Hippocampal formation (tissue), 2 donors: ENCODE results near the gene TBL1Y.
"Not testable (repeated sequence)": the region's sequence is repeated elsewhere in the genome, so short reads cannot be mapped to it uniquely, and the experiment has no call there.

Experiments
- DNase-seq, 2 donors: peaks; one replicate each; lab custom pipeline; 2025; lab: John Stamatoyannopoulos, UW

Gene TBL1Y

GRCh38 chrY:6972271-6972887 lies 61.9 kb downstream of the TBL1Y start:
- DNase-seq = no peak

DNA sequence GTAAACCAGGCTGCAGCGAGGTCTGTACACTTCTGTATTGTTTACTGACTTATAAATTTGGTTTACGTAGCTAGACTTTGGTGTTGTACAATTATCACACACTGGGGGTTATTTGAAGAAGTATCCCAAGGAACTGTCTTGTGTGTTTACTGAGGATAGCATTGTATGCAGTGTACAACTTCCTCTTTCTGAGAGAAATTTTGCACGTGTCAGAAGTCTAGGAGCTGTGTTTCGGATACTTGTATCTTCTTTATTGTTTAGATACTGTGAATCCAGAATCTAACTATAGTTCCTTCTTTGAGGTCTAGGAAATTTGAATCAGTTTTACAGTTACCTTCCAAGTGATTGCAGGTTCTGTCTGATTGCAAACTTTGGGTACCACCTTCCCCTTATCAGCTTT lies 64.5 kb downstream of the TBL1Y start:
- DNase-seq = no peak

- DNase-seq = no peak
Measured at GRCh38 chrY:6977783-6978182, 67.3 kb downstream of the TBL1Y start.

DNA sequence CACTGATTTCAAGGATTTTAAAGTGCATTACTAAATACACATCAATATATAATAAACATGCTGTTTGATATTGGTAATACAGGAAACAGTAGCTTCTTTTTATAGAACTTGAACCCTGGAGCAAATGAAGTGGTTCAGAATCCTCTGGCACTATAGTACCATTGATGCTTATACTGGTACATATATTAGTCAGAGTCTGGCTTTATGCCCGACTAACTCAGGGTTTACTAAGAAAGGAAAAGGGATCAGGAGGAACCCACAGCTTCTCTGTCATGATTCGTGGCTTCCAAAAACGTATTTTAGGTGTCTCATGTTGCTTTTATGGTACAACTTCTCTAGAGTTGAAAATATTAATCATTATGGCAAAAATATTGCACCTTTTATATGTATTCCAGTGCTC lies 72.7 kb downstream of the TBL1Y start:
- DNase-seq = no peak

DNA sequence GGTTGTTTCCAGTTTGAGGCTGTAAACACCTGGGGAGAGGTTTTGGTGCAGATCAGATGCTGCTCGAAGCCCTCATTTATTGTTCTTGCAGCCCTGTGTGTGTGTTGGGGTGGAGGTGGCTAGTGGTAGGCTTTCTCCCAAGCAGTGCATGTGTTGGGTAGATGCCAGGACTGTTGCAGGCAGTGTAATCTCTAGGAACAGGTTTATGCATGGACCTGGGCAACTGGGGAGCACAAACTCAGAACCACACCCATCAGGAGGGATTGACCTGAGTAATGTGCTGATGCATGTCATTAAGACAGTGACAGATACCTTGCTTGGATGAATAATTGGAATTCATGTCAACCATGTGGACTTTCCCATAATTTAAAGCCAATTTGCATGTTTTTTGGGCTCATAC lies 77.3 kb downstream of the TBL1Y start:
- no peak for DNase-seq

DNA sequence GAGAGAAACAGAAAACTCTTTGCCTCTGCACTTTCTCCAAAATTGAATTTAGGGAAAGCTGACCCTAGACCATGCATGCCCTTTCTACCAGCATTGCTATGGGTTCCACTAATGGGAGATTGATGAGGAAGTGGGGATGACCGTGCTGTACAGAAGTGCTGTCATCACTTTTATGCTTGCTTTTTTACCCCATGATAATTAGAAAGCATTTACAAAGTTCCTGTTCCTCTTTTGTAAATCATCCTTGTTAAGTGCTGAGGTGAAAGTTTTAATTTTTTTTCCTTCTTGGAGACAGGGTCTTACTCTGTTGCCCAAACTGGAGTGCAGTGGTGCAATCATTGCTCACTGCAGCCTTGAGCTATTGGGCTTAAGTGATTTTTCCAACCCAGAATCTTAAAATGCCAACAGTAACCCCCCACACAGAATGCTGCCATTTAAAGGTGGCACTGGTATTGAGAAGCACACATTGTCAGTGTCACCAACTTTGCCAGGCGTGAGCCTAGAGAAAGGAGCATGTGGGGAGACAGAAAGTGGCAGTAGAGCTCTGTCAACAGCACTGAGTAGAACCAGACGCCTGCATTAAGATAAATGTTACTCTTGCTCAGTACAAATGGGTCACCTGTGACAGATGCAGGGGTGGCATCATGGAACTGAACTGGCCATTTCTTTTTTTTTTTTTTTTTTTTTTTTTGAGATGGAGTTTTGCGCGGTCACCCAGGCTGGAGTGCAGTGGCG lies 79.6 kb downstream of the TBL1Y start:
- no peak for DNase-seq

DNA sequence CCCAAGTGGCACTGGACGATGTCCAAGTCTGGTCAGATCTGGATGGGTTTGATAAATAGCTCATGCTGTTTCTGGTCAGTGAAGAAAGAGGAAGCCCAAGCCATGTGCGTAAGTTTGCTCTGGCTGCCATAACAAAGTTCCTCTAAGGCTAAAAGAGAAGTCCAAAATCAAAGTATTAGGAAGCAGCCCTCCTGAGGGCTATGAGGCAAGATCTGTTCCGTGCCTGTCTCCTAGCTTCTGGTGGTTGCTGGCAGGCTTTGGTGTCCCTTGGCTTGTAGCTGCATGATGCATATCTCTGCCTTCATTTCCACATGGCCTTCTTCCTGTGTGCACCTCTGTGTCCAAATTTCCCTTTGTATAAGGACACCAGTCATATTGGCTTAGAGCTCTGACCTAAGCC lies 81.5 kb downstream of the TBL1Y start:
- peak in 1 of 2 donors; percentile 0 for DNase-seq

DNA sequence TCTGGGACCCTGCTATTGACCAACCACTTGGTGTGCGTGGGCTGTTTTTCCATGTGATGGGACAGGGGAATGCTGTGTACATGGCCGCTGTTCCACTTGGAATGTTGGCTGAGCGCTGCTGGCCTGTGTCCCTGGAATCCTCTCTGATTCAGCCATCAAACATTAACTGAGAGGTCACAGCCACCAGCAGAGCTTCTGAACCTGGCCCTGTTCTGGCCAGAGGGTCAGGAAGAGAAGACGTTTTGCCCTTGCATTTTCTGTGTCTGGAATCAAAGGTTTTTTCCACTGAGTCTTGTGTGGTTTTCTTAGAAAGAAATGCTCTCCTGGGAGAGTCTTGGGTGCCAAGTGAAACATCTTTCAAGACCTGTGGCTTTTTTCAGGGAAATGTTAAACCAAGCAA lies 85.5 kb downstream of the TBL1Y start:
- no peak for DNase-seq

- DNase-seq = no peak
Measured at GRCh38 chrY:6997503-6998066, 87.1 kb downstream of the TBL1Y start.

GRCh38 chrY:6999905-7000304 lies 89.4 kb downstream of the TBL1Y start:
- no peak for DNase-seq

GRCh38 chrY:7002581-7002980 lies 92.1 kb downstream of the TBL1Y start:
- DNase-seq = no peak

- DNase-seq = no peak
Measured at GRCh38 chrY:7007911-7008310, 97.4 kb downstream of the TBL1Y start.

GRCh38 chrY:7008578-7009355 lies 98.3 kb downstream of the TBL1Y start:
- no peak for DNase-seq

GRCh38 chrY:7013051-7013450 lies 102.6 kb downstream of the TBL1Y start:
- no peak for DNase-seq

DNA sequence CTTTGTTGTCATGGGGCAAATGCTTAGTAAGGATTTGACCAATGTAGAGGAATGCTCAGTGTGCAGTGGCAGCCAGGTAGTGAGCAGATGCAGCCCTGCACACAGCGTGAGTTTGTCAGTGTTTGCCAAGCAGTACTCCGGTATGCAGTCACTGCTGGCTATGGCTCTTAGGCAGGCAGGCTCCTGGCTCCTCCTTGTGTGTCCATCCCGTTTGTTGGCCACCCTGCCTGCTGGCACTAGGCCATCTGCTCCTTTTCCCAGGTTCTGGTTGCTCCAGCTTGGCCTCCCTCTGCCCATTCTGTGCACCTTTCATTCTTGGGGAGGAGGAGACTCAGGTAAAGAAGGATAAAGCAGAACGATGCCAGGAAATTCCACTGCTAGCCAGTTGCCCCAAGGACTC lies 106.0 kb downstream of the TBL1Y start:
- DNase-seq = no peak

- no peak for DNase-seq
Measured at GRCh38 chrY:7017244-7018080, 107.0 kb downstream of the TBL1Y start.

GRCh38 chrY:7039037-7039436 lies 128.5 kb downstream of the TBL1Y start:
- DNase-seq = no peak

DNA sequence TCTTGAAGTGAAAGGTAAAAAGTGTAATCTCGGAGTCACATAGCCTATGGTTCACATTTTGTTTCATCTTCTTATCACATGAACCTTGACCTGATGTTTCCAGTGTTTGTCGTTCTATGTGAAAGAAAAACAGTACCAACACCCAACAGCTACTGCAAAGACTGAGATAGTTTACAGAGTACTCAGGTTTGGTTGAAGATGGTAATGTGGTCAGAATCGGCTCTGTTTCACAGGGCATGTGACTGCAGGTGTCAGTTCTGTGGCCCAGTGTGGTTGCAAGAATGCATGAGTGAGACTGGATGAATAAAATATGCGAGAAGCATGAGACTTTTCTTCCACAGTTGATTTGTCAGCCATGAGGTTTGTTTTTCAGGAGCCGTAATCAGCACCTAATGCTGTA lies 130.2 kb downstream of the TBL1Y start:
- DNase-seq = no peak

GRCh38 chrY:7041983-7042382 lies 131.5 kb downstream of the TBL1Y start:
- DNase-seq = no peak

GRCh38 chrY:7052461-7052860 lies 142.0 kb downstream of the TBL1Y start:
- DNase-seq = not testable (repeated sequence)

DNA sequence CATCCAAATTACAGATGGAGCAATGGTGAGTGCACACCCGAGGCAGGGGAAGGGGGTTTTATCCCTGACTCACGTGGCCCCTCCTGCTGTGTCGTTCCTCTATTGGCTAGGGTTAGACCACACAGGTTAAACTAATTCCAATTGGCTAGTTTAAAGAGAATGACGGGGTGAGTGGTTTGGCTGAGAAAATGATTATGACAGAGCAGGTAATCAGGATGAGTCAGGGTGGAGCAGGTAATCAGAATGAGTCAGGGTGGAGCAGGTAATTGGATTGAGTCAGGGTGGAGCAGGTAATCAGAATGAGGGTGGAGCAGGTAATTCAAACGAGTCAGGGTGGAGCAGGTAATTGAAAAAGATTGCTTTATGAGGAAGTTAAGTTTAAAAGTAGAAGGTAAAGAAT lies 146.4 kb downstream of the TBL1Y start:
- no peak for DNase-seq

DNA sequence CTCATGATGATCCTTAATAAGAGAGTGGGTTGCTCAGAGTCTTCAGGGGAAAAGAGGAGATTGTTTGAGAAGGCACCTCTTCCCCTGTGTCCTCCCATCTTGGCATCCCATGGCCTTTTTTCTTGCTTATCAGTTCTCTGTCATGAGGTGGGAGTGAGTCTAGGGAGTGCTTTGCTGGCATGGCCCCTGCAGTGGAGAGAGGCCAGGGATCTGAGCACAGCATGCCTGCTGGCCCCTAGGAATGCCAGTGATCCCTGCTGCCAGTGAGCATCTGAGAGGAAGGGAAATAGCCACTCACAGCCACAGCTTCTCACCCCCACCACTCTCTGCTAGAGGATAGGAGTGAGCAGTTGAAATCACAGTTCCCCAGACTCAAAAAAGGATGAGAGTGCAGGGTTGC lies 168.2 kb downstream of the TBL1Y start:
- no peak for DNase-seq
